Osteoblast (primary cell): ENCODE data around the gene DPF1. TPM values are rescaled to one million over a fixed set of nuclear protein-coding genes. Genes with fewer than 3 reads are reported as not detected.

ENCODE experiments used
- DNase-seq: peaks from one replicate; pipeline ENCODE4 v3.0.0; 2011; ENCODE audit warnings: low spot score, mixed read lengths; ENCODE audit not compliant: insufficient read length; ENCODE audit errors: missing footprints
- H2AFZ ChIP-seq: 2 replicates; pipeline ENCODE4 v1.6.0; 2011; ENCODE audit warnings: mild to moderate bottlenecking, low read length
- H3K27ac ChIP-seq: 2 replicates; pipeline ENCODE4 v1.5.1; 2011; ENCODE audit warnings: mild to moderate bottlenecking, low read depth, low read length, moderate library complexity
- H3K27me3 ChIP-seq: 2 replicates; pipeline ENCODE4 v1.6.0; 2012; ENCODE audit warnings: mild to moderate bottlenecking, control low read depth, inconsistent platforms, low read length, moderate library complexity; ENCODE audit not compliant: insufficient read depth
- H3K36me3 ChIP-seq: 2 replicates; pipeline ENCODE4 v1.5.1; 2011; ENCODE audit warnings: mild to moderate bottlenecking, low read length, control low read depth, moderate library complexity; ENCODE audit not compliant: insufficient read depth
- H3K4me1 ChIP-seq: 2 replicates; pipeline ENCODE4 v1.5.1; 2011; ENCODE audit warnings: mild to moderate bottlenecking, low read length, control low read depth, moderate library complexity; ENCODE audit not compliant: insufficient read depth
- H3K4me2 ChIP-seq: 2 replicates; pipeline ENCODE4 v1.6.0; 2011; ENCODE audit warnings: mild to moderate bottlenecking, low read length; ENCODE audit not compliant: insufficient read depth
- H3K4me3 ChIP-seq: fragments of 200-600 bp; sonication (generic); 3 replicates; pipeline ENCODE4 v1.5.1; 2012; ENCODE audit warnings: mild to moderate bottlenecking, low read length, inconsistent platforms; ENCODE audit not compliant: insufficient read depth
- H3K79me2 ChIP-seq: 2 replicates; pipeline ENCODE4 v1.6.0; 2012; ENCODE audit warnings: mild to moderate bottlenecking, low read length, control low read depth, inconsistent platforms; ENCODE audit not compliant: insufficient read depth
- H3K9me3 ChIP-seq: 2 replicates; pipeline ENCODE4 v1.5.1; 2011; ENCODE audit warnings: low read depth, low read length, control low read depth
- H4K20me1 ChIP-seq: 2 replicates; pipeline ENCODE4 v1.6.0; 2012; ENCODE audit warnings: mild to moderate bottlenecking, low read length, control low read depth; ENCODE audit not compliant: insufficient read depth
- total RNA-seq: library from RNA; depleted of rRNA; stranded (reverse); fragments of >200 nt; gene quantifications from 2 replicates; pipeline ENCODE4 v1.2.3, GENCODE V29; 2012
- TF ChIP-seq, protein P1 (sequence below): IDR thresholded peaks from 2 replicates; pipeline ENCODE4 v1.5.1; 2011; ENCODE audit warnings: mild to moderate bottlenecking, low read depth, low read length, moderate library complexity; ENCODE audit errors: extremely low read depth

The DPF1 gene
- total RNA-seq, 1 donor: 0.72 TPM

DNA sequence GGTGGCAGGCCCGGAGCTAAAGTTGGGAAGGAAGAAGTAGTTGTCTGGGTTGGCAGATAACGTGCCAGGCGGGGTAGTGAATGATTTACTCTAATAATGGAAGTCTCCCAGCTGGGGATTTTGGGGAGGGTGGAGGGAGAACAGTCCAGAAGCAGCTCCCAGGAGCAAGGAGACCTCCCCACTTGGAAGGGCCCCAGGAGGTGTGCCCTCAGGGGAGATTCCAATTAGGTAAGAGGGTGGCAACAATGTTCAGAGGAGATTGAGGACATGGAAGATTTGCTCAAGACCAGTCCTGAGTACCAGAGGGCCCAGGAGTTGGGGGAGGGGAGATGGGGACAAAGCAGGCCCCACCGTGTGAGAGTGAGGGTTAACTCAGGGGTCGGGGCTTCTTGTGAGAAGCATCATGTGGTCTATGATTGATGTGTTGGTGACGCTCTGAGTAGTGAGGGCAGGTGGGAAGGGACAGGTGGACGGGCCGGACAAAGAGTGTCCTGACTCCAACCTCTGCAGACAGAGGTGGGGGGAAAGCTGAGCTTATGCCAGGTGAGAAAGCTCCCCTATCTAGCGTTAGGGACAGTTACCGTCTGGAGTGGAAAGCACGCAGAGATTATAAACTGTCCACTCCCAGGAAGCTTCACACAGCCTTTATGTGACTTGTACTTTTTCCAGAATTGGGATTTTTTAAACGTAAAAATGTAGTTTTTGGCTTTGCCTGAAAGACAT is 43.9 kb upstream of the DPF1 start:
- Histone ChIP-seq H3K79me2 (no peaks in the 10 kb centered on the region), H3K27ac (no peak overlapping the region), H3K36me3 (no peaks in the 10 kb centered on the region), H4K20me1 (no peaks in the 10 kb centered on the region), H3K4me3 (no peak overlapping the region), H3K9me3 (no peaks in the 10 kb centered on the region), H3K27me3 (no peaks in the 10 kb centered on the region), H3K4me2 (no peak overlapping the region), H3K4me1 (peaks cover 33% of the 10 kb centered on the region), H2AFZ (no peak overlapping the region)
- peak; percentile 25 for DNase-seq
- TF ChIP-seq, protein P1, sequence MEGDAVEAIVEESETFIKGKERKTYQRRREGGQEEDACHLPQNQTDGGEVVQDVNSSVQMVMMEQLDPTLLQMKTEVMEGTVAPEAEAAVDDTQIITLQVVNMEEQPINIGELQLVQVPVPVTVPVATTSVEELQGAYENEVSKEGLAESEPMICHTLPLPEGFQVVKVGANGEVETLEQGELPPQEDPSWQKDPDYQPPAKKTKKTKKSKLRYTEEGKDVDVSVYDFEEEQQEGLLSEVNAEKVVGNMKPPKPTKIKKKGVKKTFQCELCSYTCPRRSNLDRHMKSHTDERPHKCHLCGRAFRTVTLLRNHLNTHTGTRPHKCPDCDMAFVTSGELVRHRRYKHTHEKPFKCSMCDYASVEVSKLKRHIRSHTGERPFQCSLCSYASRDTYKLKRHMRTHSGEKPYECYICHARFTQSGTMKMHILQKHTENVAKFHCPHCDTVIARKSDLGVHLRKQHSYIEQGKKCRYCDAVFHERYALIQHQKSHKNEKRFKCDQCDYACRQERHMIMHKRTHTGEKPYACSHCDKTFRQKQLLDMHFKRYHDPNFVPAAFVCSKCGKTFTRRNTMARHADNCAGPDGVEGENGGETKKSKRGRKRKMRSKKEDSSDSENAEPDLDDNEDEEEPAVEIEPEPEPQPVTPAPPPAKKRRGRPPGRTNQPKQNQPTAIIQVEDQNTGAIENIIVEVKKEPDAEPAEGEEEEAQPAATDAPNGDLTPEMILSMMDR: no peak

DNA sequence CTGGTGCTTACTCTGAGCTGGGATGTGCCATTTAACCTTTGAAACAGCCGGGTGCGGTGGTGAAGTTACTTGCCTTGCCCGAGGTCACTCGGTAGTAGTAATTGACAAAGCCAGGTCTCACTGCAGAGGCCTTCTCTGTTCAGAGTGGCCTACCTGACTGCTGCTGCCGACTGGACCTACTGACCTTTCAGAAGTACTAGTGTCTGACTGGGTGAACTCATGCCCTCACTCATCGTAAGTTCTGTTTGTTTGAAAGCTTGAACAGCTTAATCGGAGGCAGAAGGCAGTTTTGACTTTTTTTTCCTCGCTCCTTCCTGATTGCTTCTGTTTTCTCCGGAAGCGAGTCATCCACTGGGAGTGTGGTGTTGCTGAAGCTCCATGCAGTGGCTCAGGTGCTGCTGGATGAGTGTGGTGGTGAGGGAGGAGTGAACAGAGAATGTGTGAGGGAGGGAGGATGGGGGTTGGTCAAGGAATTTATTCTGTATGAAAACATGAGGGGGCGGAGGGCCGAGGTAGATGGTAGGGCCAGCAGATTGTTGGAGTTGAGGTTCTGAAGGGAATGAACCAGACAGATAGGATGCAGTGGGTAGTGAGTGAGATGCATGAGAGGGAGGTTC is 43.1 kb upstream of the DPF1 start:
- H3K27me3 ChIP-seq: no peaks in the 10 kb centered on the region
- no peaks in the 10 kb centered on the region for H3K79me2 ChIP-seq
- H3K4me3 ChIP-seq: no peak overlapping the region
- H3K4me1 ChIP-seq: peaks cover 33% of the 10 kb centered on the region
- peak overlapping the region; percentile 87 for H2AFZ ChIP-seq
- no peaks in the 10 kb centered on the region for H4K20me1 ChIP-seq
- H3K4me2 ChIP-seq: peak overlapping the region; percentile 47
- peak; percentile 94 for DNase-seq
- no peak overlapping the region for H3K27ac ChIP-seq
- no peaks in the 10 kb centered on the region for H3K36me3 ChIP-seq
- no peaks in the 10 kb centered on the region for H3K9me3 ChIP-seq
- TF ChIP-seq, protein P1: no peak

DNA sequence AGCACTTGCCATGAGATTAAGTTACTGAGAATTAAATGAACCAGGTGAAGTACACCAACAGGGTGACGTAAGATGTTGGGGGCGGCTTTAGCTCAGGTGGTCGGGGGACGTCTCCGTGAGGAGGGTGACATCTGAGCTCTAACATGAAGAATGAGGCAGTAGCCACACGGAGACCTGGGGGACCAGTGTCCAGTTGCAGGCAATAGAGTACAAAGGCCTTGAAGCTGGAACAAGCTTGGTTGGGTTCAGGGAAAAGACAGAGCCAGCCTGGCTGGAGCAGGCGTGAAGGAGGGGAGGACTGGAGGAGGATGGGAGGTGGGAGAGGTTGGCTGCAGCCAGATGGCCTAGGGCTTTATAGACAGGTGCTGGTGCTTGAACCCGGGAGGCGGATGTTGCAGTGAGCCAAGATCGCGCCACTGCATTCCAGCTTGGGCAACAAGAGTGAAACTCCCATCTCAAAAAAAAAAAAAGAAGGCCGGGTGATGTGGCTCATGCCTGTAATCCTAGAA is 42.0 kb upstream of the DPF1 start:
- no peak overlapping the region for H3K4me2 ChIP-seq
- peak; percentile 30 for DNase-seq
- no peak overlapping the region for H2AFZ ChIP-seq
- H3K27ac ChIP-seq: no peak overlapping the region
- H3K36me3 ChIP-seq: no peaks in the 10 kb centered on the region
- peaks cover 33% of the 10 kb centered on the region for H3K4me1 ChIP-seq
- no peaks in the 10 kb centered on the region for H3K9me3 ChIP-seq
- H3K4me3 ChIP-seq: no peak overlapping the region
- no peaks in the 10 kb centered on the region for H3K27me3 ChIP-seq
- TF ChIP-seq, protein P1: no peak
- no peaks in the 10 kb centered on the region for H3K79me2 ChIP-seq
- no peaks in the 10 kb centered on the region for H4K20me1 ChIP-seq

DNA sequence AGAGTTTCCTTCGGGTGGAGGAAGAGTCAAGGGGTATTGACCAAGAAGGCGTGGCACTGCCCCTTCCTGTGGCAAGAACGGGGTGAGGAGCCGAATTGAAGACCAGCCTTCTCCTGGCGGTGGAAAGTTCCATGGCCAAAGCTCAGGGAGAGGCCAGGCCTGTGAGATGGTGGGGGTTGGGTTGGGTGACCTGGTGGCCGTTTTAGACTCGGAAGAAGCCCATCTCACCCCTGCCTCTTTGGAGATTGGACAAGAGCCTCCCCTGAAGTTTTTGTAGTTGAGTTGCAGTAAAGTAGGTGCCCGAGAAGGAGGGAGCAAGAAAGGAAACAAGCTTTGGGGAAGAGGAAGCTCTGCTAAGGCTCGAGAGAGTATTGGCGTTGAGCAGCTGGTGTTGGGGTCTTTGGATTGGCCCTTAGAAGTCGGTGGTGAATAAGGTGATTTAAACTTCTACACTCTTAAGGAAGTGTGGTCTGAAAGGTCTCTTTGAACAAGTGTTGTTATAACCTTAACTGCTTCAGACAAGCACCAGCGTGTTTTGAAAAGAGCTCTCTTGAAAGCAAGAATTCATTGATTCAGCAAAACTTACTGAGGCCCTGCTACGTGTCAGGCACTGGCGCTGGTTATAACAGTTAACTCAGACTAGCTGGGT is 41.3 kb upstream of the DPF1 start:
- H3K27me3 ChIP-seq: no peaks in the 10 kb centered on the region
- no peaks in the 10 kb centered on the region for H3K36me3 ChIP-seq
- no peak overlapping the region for H3K4me3 ChIP-seq
- H3K27ac ChIP-seq: no peak overlapping the region
- H4K20me1 ChIP-seq: no peaks in the 10 kb centered on the region
- no peaks in the 10 kb centered on the region for H3K79me2 ChIP-seq
- no peak overlapping the region for H2AFZ ChIP-seq
- no peaks in the 10 kb centered on the region for H3K9me3 ChIP-seq
- no peak overlapping the region for H3K4me2 ChIP-seq
- TF ChIP-seq, protein P1: no peak
- DNase-seq: peak; percentile 46
- H3K4me1 ChIP-seq: peaks cover 26% of the 10 kb centered on the region
